NCI-H187 (cell line): ENCODE measurements around the gene FYB1.
"Not testable (repeated sequence)": the region's sequence is repeated elsewhere in the genome, so short reads cannot be mapped to it uniquely, and the experiment has no call there.

ENCODE experiments used
- DNase-seq, 2 experiments: peaks; one replicate each; lab custom pipeline; 2025; lab: John Stamatoyannopoulos, UW

Gene FYB1

GRCh38 chr5:39226100-39226451 is 6.7 kb upstream of the FYB1 start:
- no peak for DNase-seq

GRCh38 chr5:39225405-39226099 is 6.2 kb upstream of the FYB1 start:
- no peak for DNase-seq

- DNase-seq: no peak
Measured at GRCh38 chr5:39224196-39224761, 4.9 kb upstream of the FYB1 start.

GRCh38 chr5:39223565-39224156 is 4.3 kb upstream of the FYB1 start:
- no peak for DNase-seq

GRCh38 chr5:39221671-39222070 is 2.3 kb upstream of the FYB1 start:
- DNase-seq: not testable (repeated sequence)

- no peak for DNase-seq
Measured at GRCh38 chr5:39220280-39221030, 1.1 kb upstream of the FYB1 start.

GRCh38 chr5:39218482-39219402 is 621 bp downstream of the FYB1 start:
- DNase-seq: no peak

GRCh38 chr5:39217365-39218281 is 1.7 kb downstream of the FYB1 start:
- peak; percentile 7 to 9 for DNase-seq

- no peak for DNase-seq
Measured at GRCh38 chr5:39216631-39217030, 2.7 kb downstream of the FYB1 start.

GRCh38 chr5:39215857-39216256 is 3.5 kb downstream of the FYB1 start:
- DNase-seq: no peak

- no peak for DNase-seq
Measured at GRCh38 chr5:39214912-39215709, 4.3 kb downstream of the FYB1 start.

GRCh38 chr5:39213447-39214207 is 5.7 kb downstream of the FYB1 start:
- no peak for DNase-seq

- DNase-seq: no peak
Measured at GRCh38 chr5:39211773-39212172, 7.6 kb downstream of the FYB1 start.

- no peak for DNase-seq
Measured at GRCh38 chr5:39209924-39210323, 9.4 kb downstream of the FYB1 start.

GRCh38 chr5:39208471-39208870 is 10.9 kb downstream of the FYB1 start:
- no peak for DNase-seq

- DNase-seq: no peak
Measured at GRCh38 chr5:39207345-39208045, 11.9 kb downstream of the FYB1 start.

- no peak for DNase-seq
Measured at GRCh38 chr5:39206630-39207321, 12.6 kb downstream of the FYB1 start.

GRCh38 chr5:39205550-39205949 is 13.8 kb downstream of the FYB1 start:
- no peak for DNase-seq
